ENCODE results near the gene IFI16.

The IFI16 gene

DNA sequence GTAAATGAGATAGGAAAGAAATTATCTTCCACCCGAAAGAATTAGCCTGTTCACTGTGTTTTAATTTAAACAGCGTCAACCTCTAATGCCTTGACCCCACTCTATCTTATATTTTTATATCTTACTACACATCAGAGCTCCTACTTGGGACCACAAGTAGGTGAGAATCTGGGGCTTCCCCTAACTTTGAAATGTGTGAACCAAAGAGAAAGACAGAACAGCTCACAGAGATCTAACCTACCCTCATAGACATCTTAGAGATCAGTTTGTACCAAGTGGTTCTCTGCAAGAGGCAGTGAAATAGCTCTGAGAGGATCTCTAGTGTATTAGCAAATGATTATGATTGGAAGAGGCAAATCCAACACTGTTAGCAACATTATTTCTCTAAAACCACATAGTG lies 31.0 kb upstream of the IFI16 start:
- Histone ChIP-seq H3K4me3 (ENCODE audit: insufficient read length, low read depth) (no peak overlapping the region), H3K9me3 (ENCODE audit: insufficient read depth, low read length) (peaks cover 8% of the 10 kb centered on the region; the same call in 1 of the 2 replicates), H3K27me3 (ENCODE audit: insufficient read depth, insufficient read length) (no peaks in the 10 kb centered on the region), H3K36me3 (ENCODE audit: insufficient read depth, insufficient read length, low read length) (no peaks in the 10 kb centered on the region), H3K9ac (ENCODE audit: insufficient read length, low read depth) (no peak overlapping the region), H3K4me1 (ENCODE audit: insufficient read depth, insufficient read length) (no peaks in the 10 kb centered on the region)
- DNase-seq (ENCODE audit: low read depth, low spot score), result no peak
- TF ChIP-seq YY1 (IDR thresholded peaks at IDR 0.05; ENCODE audit: insufficient read depth, insufficient read length) (no peak), SUZ12 (IDR thresholded peaks at IDR 0.05; ENCODE audit: extremely low read depth, insufficient read depth, insufficient read length) (no peak)

GRCh38 chr1:158979229-158979628 lies 30.5 kb upstream of the IFI16 start:
- H3K27me3 ChIP-seq (ENCODE audit: insufficient read depth, insufficient read length), result no peaks in the 10 kb centered on the region
- TF ChIP-seq SUZ12 (IDR thresholded peaks at IDR 0.05; ENCODE audit: extremely low read depth, insufficient read depth, insufficient read length) (no peak), YY1 (IDR thresholded peaks at IDR 0.05; ENCODE audit: insufficient read depth, insufficient read length) (no peak), ZNF274 (IDR thresholded peaks at IDR 0.05; ENCODE audit: low read depth, low read length) (no peak)

DNA sequence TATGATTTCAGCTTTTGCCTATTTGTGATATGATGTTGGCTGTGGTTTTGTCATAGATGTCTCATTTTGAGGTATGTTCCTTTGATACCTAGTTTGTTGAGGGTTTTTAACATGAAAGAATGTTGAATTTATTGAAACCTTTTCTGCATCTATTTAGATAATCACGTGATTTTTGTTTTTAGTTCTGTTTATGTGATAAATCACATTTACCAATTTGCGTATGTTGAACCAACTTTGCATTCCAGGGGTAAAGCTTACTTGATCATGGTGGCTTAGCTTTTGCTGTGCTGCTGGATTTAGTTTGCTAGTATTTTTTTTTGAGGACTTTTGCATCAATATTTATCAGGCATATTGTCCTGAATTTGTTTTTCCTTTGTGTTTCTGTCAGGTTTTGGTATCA lies 26.5 kb upstream of the IFI16 start:
- no peak overlapping the region for H3K4me3 ChIP-seq (ENCODE audit: insufficient read length, low read depth)
- peaks cover 8% of the 10 kb centered on the region; the same call in 1 of the 2 replicates for H3K9me3 ChIP-seq (ENCODE audit: insufficient read depth, low read length)
- no peak overlapping the region for H3K9ac ChIP-seq (ENCODE audit: insufficient read length, low read depth)
- H3K27me3 ChIP-seq (ENCODE audit: insufficient read depth, insufficient read length), result no peaks in the 10 kb centered on the region
- no peak for TF ChIP-seq ZNF274 (IDR thresholded peaks at IDR 0.05; ENCODE audit: low read depth, low read length)
- TF ChIP-seq SUZ12 (IDR thresholded peaks at IDR 0.05; ENCODE audit: extremely low read depth, insufficient read depth, insufficient read length), result no peak
- no peak for TF ChIP-seq YY1 (IDR thresholded peaks at IDR 0.05; ENCODE audit: insufficient read depth, insufficient read length)
- no peaks in the 10 kb centered on the region for H3K36me3 ChIP-seq (ENCODE audit: insufficient read depth, insufficient read length, low read length)
- DNase-seq (ENCODE audit: low read depth, low spot score), result no peak
- no peaks in the 10 kb centered on the region for H3K4me1 ChIP-seq (ENCODE audit: insufficient read depth, insufficient read length)

More at GRCh38 chr1:158979229-158979628, 30.5 kb upstream of the IFI16 start:
- no peak for DNase-seq (ENCODE audit: low read depth, low spot score)
- H3K4me1 ChIP-seq (ENCODE audit: insufficient read depth, insufficient read length), result no peaks in the 10 kb centered on the region
- no peaks in the 10 kb centered on the region for H3K36me3 ChIP-seq (ENCODE audit: insufficient read depth, insufficient read length, low read length)
- no peak overlapping the region for H3K4me3 ChIP-seq (ENCODE audit: insufficient read length, low read depth)
- peaks cover 8% of the 10 kb centered on the region; the same call in 1 of the 2 replicates for H3K9me3 ChIP-seq (ENCODE audit: insufficient read depth, low read length)
- no peak overlapping the region for H3K9ac ChIP-seq (ENCODE audit: insufficient read length, low read depth)

DNA sequence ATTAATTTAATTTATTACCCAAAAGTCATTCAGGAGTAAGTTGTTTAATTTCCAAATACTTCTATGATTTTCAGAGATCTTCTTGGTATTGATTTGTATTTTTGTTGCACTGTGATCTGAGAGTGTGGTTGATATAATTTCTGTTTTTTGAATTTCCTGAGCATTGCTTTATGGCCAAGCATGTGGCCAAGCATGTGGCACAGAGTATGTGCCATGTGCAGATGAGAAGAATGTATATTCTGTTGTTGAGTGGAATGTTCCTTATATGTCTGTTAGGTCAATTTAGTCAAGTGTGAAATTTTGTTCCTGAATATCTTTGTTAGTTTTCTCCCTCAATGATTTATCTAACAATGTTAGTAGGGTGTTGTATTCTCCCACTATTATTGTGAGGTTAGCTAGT lies 25.3 kb upstream of the IFI16 start:
- Histone ChIP-seq H3K4me3 (ENCODE audit: insufficient read length, low read depth) (no peak overlapping the region), H3K9ac (ENCODE audit: insufficient read length, low read depth) (no peak overlapping the region), H3K9me3 (ENCODE audit: insufficient read depth, low read length) (peaks cover 8% of the 10 kb centered on the region; the same call in 1 of the 2 replicates), H3K4me1 (ENCODE audit: insufficient read depth, insufficient read length) (no peaks in the 10 kb centered on the region), H3K27me3 (ENCODE audit: insufficient read depth, insufficient read length) (no peaks in the 10 kb centered on the region), H3K36me3 (ENCODE audit: insufficient read depth, insufficient read length, low read length) (no peaks in the 10 kb centered on the region)
- no peak for DNase-seq (ENCODE audit: low read depth, low spot score)
- TF ChIP-seq ZNF274 (IDR thresholded peaks at IDR 0.05; ENCODE audit: low read depth, low read length) (no peak), SUZ12 (IDR thresholded peaks at IDR 0.05; ENCODE audit: extremely low read depth, insufficient read depth, insufficient read length) (no peak), YY1 (IDR thresholded peaks at IDR 0.05; ENCODE audit: insufficient read depth, insufficient read length) (no peak)

GRCh38 chr1:158989424-158989823 lies 20.3 kb upstream of the IFI16 start:
- H3K4me3 ChIP-seq (ENCODE audit: insufficient read length, low read depth), result no peak overlapping the region
- H3K4me1 ChIP-seq (ENCODE audit: insufficient read depth, insufficient read length), result no peaks in the 10 kb centered on the region
- no peaks in the 10 kb centered on the region for H3K27me3 ChIP-seq (ENCODE audit: insufficient read depth, insufficient read length)
- H3K36me3 ChIP-seq (ENCODE audit: insufficient read depth, insufficient read length, low read length), result no peaks in the 10 kb centered on the region
- H3K9ac ChIP-seq (ENCODE audit: insufficient read length, low read depth), result no peak overlapping the region
- H3K9me3 ChIP-seq (ENCODE audit: insufficient read depth, low read length), result no peaks in the 10 kb centered on the region
- no peak for DNase-seq (ENCODE audit: low read depth, low spot score)
- no peak for TF ChIP-seq YY1 (IDR thresholded peaks at IDR 0.05; ENCODE audit: insufficient read depth, insufficient read length)
- TF ChIP-seq SUZ12 (IDR thresholded peaks at IDR 0.05; ENCODE audit: extremely low read depth, insufficient read depth, insufficient read length), result no peak
- TF ChIP-seq ZNF274 (IDR thresholded peaks at IDR 0.05; ENCODE audit: low read depth, low read length), result no peak

GRCh38 chr1:158992787-158993312 lies 16.9 kb upstream of the IFI16 start:
- no peak for DNase-seq (ENCODE audit: low read depth, low spot score)
- TF ChIP-seq ZNF274 (IDR thresholded peaks at IDR 0.05; ENCODE audit: low read depth, low read length) (no peak), YY1 (IDR thresholded peaks at IDR 0.05; ENCODE audit: insufficient read depth, insufficient read length) (no peak), SUZ12 (IDR thresholded peaks at IDR 0.05; ENCODE audit: extremely low read depth, insufficient read depth, insufficient read length) (no peak)
- H3K4me1 ChIP-seq (ENCODE audit: insufficient read depth, insufficient read length), result no peaks in the 10 kb centered on the region

DNA sequence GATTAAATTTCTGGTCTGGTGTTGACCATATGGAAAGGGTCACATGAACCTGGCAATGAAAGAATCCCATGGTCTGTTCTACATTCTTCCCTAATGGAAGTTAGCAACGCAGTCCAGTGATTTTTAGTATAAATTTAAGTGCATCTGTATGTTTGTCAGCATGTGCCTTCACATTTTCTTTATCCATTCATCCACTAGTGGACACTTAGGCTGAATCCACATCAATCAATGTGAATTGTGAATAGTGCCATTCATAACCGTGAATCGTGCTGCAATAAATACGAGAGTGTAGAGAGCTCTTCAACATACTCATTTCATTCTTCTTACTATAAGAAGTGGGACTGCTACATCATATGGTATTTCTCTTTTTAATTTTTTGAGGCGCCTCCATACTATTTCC lies 12.7 kb upstream of the IFI16 start:
- Histone ChIP-seq H3K9me3 (ENCODE audit: insufficient read depth, low read length) (no peaks in the 10 kb centered on the region), H3K36me3 (ENCODE audit: insufficient read depth, insufficient read length, low read length) (no peaks in the 10 kb centered on the region), H3K27me3 (ENCODE audit: insufficient read depth, insufficient read length) (no peaks in the 10 kb centered on the region), H3K9ac (ENCODE audit: insufficient read length, low read depth) (no peak overlapping the region), H3K4me3 (ENCODE audit: insufficient read length, low read depth) (no peak overlapping the region), H3K4me1 (ENCODE audit: insufficient read depth, insufficient read length) (no peaks in the 10 kb centered on the region)
- DNase-seq (ENCODE audit: low read depth, low spot score), result no peak
- TF ChIP-seq ZNF274 (IDR thresholded peaks at IDR 0.05; ENCODE audit: low read depth, low read length), result no peak

More at GRCh38 chr1:158992787-158993312, 16.9 kb upstream of the IFI16 start:
- Histone ChIP-seq H3K9ac (ENCODE audit: insufficient read length, low read depth) (no peak overlapping the region), H3K9me3 (ENCODE audit: insufficient read depth, low read length) (no peaks in the 10 kb centered on the region), H3K36me3 (ENCODE audit: insufficient read depth, insufficient read length, low read length) (no peaks in the 10 kb centered on the region), H3K27me3 (ENCODE audit: insufficient read depth, insufficient read length) (no peaks in the 10 kb centered on the region), H3K4me3 (ENCODE audit: insufficient read length, low read depth) (no peak overlapping the region)

Measured in NT2/D1 (cell line).